ENCODE results near the gene VMAC.
"Not testable (repeated sequence)": the region's sequence is repeated elsewhere in the genome, so short reads cannot be mapped to it uniquely, and the experiment has no call there.

VMAC gene

DNA sequence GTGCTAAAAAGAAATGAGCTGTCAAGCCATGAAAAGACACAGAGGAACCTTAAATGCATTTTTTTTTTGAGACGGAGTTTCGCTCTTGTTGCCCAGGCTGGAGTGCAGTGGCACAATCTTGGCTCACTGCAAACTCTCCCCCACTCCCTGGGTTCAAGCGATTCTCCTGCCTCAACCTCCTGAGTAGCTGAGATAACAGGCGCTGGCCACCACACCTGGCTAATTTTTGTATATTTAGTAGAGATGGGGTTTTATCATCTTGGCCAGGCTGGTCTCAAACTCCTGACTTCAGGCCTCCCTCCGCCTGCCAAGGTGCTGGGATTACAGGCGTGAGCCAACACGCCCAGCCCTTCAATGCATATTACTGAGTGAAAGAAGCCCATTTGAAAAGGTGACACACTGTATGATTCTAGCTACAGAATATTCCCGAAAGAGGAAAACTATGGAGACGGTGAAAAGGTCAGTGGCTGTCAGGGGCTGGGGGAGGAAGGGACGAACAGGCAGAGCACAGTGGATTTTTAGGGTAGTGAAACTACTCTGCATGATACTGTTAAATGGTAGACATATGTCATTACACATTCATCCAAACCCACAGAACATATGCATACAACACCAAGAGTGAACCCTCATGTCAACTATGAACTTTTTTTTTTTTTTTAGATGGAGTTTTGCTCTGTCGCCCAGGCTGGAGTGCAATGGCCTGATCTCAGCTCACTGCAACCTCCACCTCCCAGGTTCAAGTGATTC, 20.4 kb upstream of the VMAC start:
- DNase-seq: not testable (repeated sequence)

DNA sequence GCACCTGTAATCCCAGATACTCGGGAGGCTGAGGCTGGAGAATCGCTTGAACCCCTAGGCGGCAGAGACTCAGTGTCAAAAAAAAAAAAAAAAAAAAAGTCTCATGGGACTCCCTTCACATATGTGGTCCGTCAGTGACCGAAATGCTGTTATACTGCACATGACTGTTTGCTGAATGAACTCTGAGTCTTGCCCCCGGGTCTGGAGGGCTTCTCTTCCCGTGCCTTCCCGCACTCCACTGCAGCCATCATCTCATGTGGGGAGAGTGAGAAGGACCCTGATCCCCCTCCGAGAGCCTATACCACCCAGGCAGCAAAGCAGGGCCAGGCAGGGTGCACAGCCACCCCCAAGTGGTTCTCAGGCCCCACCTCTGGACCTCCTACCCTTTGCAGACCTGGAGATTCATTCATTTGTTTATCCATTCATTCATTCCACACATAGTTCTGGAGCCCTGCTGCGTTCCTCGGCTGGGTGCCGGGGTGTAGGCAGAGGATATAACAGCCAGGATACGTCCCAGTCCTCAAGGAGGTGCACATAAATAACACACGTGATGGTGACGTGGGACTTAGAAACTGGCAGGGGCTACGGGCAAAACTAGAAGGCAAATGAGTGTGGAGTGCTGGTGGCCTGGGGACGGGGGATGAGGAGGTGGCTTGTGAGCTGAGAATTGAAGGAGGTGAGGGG, 15.2 kb upstream of the VMAC start:
- DNase-seq: no peak

DNA sequence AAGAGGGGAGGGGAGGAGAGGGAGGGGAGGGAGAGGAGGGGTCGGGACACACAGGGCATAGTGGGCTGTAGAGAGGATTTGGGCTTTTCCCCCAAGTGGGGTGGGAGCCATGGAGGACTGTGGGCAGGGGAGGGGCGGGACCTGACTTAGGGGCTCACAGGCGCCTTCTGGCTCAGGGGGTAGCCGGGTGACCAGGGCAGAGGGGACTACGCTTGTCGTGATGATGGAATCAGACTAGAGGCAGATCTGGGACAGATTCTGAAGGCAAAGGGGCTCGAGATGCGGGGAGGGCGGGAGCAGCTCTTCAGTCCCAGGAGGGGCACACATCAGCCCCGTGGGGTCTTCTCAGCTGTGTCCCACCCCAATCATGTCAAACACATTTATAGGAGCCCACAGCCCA, 14.6 kb upstream of the VMAC start:
- DNase-seq: no peak

DNA sequence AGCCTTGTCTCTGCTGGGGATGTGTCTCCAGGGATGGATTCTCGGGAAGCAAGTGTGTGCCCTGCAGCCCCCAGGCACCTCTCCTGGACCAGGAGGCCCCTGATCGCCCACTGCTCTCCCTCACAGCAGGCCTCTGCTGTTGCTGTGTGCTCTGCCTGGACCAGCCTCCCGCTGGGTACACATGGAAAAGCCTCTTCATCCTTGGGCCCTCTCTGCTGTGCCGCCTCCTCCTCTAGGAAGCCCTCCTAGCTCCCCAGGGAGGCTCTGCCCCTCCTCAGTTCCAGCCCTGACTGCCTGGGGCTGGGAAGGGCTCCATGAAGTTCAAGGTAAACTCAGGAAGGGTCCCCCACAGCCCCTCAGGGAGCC, 13.1 kb upstream of the VMAC start:
- no peak for DNase-seq

DNA sequence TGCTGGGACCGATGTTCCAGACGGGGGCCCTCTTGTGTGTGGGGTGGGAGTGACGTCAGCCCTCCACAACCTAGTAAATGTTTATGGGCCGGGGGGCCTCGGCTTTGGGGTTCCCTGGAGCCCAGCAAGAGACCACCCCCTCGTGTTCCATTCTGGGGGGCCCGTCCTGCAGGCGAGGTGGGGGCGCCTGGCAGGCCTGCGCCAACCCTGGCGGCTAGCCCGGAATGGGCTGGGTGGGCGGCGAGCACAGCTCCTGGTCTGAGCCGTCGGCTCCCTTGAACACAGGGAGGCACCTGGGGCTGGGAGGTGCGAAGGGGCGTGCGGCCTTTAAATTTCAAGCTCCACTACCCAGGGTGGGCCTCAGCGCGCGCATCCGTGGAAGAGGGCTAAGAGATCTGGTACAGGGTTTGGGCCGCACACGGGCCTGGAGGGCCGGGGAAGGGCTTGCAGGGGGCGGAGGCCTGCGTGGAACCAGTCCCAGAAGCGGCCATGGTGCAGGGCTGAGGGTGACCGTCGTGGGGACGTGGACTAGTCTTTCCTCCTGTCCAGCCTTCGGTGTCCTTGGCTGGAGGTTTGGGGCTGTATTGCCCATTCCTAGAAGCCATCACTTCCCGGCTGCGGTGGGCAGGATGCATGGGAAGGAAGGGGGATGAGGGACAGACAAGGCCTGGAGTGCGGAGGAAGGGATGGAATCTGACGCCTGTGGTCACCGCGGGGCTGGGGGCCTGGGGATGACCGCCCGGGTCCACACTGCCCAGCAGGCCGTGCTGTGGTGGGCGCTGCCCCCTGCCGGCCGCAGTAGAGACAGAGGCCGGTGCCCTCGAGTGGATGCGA, 12.5 kb upstream of the VMAC start:
- DNase-seq: no peak

DNA sequence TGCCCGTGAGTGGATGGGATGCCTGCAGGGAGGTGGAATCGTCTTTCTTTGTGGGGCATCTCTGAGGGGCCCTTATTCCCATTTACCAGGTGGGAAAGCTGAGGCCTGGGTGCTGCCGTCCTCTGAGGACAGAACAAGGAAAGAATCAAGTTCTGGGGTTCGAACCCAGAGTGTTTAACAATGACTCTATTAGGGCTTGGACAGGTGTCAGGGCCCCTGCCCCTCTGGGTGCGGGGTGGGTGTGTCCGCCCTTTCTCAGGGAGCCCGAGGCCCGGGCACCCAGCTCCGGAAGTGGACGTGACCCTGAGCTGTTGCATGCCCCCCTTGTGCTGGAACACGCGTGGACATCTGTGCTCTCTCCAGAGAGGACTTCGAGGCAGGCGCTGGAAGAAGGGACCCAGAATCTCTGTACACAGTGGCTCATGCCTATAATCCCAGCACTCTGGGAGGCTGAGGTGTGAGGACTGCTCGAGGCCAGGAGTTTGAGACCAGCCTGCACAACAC, 11.8 kb upstream of the VMAC start:
- no peak for DNase-seq

DNA sequence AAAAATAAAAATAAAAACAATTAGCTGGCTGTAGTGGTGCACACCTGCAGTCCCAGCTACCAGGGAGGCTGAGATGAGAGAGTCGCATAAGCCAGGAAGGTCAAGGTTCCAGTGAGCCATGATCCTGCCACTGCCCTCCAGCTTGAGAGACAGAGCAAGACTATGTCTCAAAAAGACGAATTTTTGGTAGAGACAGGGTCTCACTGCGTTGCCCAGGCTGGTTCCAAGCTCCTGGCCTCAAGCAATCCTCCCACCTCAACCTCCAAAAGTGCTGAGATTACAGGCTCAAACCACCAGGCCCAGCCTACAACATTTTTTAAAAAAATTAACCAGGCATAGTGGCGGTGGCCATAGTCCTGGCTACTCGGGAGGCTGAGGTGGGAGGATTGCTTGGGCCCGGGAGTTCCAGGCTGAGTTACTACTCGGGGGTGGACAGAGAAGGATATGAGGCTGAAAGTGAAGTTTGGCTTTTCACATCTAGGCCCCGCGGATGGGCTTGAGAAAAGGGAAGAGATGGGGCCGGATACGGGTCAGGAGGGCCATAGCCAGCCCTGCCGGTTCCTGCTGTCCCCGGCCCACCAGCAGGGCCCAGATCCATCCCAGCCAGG, 11.3 kb upstream of the VMAC start:
- no peak for DNase-seq

DNA sequence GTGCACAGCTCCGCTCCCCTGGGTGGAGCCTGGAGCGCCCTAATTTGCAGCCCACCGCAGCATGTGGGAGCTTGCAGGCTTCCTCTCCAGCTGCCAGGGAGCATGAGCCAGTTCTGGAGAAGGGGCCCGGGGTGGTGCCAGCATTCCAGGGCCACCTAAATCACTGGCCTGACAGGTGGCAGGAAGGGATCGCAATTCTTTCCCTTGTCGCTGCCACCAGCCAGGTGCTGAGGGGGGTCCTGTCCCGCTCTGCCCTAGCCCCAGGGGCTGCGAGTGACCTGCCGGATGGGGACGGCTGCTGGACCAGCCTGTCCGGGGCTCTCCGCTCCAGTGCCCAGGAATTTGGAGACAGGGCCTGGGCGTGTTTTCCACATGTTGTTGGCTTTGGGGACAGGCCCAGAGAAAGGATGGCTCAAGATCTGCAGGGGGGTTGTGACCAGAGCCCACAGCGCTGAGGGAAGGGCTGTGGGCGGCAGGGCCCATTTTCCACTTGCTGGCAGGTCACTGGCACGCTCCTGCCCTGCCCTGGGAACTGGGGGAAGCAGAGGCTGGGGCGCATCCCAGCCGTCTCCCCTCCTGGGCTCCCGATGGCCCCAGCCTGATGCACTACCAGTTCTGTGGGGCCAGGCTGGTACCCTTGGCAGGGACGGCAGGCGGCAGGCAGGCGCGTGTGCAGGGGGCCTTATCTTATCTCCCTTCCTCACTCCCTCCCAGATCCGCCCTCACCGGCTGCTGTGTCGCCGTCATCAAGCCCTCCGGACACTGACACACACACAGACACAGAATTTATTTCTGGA, 10.6 kb upstream of the VMAC start:
- DNase-seq: no peak

DNA sequence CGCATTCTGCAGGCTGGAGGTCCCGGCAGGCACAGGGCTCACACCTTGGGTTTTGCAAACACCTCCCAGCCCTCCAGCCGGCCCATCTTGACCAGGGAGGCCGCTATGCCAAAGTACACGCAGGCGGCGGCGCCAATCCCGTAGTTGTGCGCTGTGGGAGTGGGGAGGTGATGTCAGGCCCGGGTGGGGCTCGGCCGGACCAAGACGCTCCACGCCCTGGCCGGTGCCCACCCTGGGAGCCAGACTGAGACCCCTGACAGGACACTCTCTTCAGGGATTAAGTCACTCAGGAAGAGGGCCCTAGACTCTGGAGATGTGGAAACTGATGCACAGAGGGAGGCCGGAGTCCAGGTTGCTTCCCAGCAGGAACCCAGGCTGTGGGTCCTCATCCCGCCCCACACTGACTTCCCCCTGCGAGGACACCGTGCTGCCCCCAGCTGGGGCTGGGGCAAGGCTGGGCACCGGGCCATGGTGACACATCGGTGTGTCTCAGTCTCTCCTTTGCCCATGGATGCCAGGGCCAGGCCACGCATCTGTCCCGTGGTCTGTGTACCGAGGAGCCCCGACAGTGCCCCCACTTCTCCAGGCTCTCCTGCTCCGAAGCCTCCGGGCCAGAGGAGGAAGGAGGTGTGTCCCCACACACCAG, 9.8 kb upstream of the VMAC start:
- DNase-seq: no peak

DNA sequence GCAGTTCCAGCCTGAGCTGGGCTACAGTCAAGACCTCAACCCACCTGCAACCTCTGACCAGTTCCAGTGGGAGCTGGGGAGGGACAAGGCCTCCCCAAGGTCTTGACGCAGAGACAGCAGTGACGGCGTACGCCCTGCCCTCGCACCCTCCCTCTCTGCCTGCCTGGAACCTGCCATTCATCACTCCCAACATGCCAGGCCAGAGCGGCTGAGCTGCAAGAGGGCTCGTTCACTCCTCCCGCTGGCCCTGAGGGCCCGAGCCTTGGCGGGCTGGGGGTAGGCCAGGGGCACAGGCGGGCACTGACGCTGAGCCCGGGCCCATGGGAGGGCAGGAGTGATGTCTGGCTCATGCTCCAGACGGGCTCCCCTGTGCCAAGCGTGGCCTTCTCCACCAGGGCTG, 9.3 kb upstream of the VMAC start:
- no peak for DNase-seq

DNA sequence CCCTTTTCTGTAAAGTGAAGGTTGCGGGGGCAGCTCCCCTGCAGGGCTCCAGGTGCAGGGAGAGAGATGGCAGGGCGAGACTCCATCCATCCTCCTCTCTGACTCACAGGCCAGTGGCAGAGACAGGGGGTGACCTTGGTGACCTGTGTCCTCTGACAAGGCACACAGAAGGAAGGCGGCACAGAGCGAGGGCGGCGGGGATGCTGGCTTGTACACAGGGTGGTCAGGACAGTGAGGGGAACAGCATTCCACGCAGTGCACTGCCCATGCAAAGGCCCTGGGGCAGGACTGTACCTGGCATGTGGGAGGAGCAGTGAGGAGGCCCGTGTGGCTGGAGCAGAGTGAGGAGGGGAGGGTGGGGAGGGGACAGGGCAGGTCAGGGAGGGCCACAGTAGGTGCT, 8.8 kb upstream of the VMAC start:
- DNase-seq: no peak

DNA sequence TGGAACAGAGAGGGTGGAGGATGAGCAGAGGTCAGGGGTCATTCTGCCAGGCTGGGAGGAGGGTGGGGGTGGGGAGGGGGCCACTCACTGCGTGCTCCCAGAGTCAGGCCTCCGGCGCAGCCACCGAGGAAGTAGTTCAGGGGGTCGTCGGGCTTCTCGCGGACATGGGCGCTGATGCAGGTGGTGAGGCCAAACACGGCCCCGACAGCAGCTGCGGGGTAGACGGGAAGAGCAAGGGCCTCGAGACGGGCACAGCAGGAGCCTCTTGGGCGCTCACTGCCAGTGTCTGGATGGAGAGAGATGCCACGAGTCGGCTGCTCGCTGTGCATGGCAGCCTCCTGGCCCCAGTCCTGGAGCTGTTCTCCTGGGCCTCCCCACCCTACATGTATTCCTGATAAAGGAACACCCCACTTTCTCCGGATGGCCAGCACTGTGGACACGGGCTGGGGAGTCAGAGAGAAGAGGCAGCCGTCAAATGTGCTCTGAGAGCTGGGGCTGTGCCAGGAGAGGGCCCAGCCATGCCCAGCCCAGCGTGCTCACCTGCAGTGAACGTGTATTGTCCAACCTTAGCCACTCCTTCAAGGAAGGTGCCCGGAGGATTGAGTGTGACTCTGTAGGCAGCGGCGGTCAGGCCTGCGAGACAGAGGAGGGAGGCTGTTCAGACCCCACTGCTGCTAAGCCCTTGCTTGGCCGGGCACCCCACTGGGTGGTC, 8.2 kb upstream of the VMAC start:
- DNase-seq: no peak

DNA sequence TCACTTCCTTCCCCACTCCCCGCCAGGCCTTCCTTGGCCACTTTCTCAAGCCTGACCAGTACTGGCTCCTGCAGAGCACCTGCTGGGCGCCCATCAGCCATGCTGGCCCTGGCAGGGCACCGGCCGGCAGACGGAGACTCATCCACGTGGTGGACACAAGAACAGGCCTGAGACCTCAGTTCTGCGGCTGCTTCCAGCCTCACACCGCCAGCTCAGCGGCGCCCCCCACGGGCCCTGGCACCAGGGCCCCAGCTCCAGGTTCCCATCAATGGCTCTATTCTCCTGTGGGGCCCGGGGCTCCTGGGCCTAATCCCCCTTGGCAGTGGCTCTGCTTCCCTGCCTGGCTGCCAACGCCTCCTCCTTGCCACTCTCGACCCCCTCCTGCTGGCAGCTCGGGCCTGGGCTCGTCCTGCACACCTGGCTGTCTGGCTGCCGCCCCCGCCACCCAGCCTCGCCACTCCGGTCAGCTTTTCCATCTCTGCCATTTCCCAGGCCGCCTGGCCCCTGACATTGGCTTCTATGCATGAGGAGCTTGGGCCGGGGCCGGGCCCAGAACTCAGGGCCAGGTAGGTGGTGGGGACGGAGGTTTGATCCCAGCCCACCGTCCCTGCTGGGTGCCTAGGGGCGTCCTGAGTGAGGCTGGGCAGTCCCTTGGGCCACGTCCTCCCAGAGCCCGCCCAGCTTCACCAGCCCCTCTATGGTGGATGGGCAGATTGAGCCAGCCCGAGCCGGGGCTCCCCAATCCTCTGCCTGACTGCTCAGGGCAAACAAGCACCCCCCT, 7.3 kb upstream of the VMAC start:
- no peak for DNase-seq

DNA sequence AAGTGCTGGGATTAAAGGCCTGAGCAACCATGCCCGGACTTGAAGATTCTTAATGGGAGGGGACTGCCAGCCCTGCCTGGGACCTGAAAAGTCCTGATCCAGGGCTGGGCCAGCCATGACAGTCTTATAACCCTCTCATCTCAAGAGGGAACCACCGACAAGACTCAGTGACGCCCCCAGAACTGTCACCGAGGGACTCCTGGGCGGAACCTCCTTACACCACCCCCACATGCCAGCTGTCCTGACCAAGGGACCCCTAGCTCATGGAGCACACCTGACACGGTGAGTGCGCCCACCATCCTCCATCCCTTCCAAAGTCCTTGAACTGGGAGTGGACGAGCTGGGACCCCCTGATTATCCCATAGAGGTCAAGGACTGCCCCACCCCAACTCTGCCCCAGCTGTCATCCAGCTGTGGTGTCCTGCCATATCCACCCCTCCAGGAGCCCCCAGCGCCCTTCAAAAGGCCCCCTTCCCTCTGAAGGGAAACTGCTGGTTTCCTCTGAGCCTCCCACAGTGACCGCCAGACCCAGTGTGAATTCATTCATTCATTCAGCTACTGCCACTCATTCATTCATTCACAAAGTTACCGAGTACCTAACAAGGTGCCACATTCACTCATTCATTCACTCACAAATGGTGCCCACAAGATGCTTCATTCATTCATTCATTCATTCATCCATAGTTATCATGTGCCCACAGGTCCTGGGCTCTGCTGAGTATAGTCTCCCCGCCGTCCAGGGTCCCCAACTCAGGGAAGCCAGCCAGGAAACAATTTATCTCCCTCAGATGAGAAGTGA, 4.7 kb upstream of the VMAC start:
- no peak for DNase-seq

DNA sequence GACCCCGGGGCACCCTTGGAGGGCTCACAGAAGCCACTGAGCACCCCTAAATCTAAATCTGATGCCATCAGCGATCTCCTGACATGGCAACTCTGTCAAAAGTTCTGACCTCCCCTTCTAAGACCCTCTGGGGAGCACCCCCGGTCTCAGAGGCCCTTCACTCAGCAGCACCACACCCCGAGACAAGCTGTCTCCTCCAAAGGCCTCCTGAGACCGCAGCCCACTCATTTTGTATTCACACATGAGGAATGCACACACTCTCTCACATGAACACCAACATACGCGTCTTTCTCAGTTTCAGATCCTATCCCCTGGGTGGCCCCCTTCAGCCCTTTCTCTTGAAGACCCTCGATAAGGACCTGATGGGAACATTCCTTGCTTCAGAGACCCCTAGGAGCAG, 3.7 kb upstream of the VMAC start:
- DNase-seq: no peak

DNA sequence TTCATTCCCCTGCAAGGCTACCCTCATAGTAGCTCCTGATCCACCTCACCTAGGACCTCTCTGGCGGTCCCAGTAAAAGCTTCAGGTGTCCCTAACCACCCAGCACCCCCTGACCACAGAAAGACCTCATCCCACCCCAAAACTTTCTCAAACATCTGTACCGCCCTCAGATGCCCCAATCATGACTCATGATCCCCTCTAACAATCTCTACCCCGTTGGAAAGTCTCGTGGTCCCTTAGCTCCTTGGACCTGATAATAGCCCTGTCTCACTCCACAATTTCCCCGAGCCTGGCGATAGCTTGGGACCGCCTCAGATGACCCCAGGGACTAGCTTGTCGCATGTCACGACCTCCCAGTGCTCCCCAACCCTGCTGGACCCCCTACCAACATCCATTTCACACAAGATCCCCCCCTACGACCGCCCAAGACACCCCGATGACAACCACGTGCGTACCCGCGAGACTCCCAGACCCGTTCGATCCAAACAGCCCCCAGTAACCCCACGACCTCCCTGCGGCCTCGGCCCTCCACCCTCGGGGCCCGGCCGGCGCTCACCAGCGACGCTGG, 1.5 kb upstream of the VMAC start:
- DNase-seq: peak in 1 of 2 experiments; percentile 34

DNA sequence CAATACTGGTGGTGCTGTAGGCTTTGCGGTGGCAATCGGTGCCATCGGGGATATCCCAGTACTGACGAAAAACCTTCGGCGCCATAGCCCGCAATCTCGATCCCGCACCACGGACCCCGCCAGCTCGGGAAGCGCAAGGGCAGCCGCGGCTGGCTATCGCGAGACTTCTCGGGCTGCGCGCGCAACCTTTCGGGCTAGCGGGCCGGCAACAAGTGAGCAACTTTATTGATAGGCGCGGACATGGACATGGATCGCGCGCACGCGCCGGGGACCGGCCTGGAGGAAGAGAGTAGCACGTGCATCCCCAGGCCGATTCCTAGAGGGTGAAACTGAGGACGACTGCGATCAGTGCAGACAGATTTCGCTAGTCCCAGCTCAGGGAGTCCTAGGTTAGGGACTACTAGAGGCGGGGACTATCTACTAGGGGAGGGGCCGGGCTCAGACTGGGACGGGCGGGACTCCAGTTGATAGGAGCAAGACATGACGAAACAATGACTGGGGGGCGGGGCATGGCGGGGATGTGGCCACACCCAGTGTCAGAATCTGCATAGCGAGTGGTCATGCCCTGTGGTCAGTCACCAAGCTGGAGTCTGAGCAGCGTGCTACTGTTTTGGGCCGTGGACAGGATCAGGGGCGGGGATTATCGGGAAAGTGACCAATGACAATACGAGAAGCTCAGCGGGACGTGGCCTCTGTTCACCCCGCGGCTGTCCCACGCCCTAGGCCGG, 884 bp upstream of the VMAC start, which contains the start of gene NDUFA11:
Gene NDUFA11 (minus strand): TSS at position 167 of the 728 bp plus-strand sequence. CDS start 82 bp downstream, at position 85.
- peak; percentile 95 to 98 for DNase-seq

DNA sequence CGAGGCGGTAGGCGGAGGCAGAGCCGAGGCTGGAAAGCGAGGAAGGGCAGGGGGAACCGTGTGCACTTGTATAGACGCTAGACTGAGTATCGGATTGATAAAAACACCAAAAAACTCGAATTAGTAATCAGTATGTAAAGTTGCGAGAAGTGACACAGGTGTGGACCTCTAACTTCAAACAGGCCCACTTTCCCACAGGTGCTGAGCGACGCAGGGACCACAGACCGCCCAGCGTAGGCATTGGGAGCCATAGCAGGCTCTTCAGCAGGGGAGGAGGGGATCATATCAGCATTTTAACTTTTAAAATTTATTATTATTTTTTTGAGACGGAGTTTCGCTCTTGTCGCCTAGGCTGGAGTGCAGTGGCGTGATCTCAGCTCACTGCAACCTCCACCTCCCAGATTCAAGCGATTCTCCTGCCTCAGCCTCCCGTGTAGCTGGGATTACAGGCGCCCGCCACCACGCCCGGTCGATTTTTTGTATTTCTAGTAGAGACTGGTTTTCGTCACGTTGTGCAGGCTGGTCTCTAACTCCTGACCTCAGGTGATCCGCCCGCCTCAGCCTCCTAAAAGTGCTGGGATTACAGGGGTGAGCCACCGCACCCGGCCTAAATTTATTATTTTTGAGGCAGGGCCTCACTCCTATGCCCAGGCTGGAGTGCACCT, 574 bp downstream of the VMAC start:
- no peak for DNase-seq

All from stimulated activated CD4-positive, alpha-beta T cell treated with anti-CD3 and anti-CD28 coated beads, Interleukin-4, amount 100 ng/mL, for 4 hours (primary cell).